Stimulated activated CD8-positive, alpha-beta memory T cell treated with anti-CD3 and anti-CD28 coated beads, Interleukin-15, amount 100 ng/mL, for 48 hours (primary cell): ENCODE results near the gene KLB.

Experiments
- DNase-seq, 2 donors: peaks; one replicate each; pipeline ENCODE4 v3.0.0-alpha.2; 2020; ENCODE audit warnings: low read depth in 2 of 2

KLB gene

GRCh38 chr4:39464886-39465501 lies 58.3 kb downstream of the KLB start:
- DNase-seq: no peak

GRCh38 chr4:39466747-39467146 lies 60.0 kb downstream of the KLB start:
- DNase-seq: no peak

GRCh38 chr4:39467464-39467863 lies 60.7 kb downstream of the KLB start:
- no peak for DNase-seq

GRCh38 chr4:39469429-39470077 lies 62.8 kb downstream of the KLB start:
- no peak for DNase-seq

GRCh38 chr4:39470402-39470801 lies 63.7 kb downstream of the KLB start:
- no peak for DNase-seq

GRCh38 chr4:39472396-39472795 lies 65.7 kb downstream of the KLB start:
- DNase-seq: no peak

- no peak for DNase-seq
Measured at GRCh38 chr4:39476187-39476895, 69.6 kb downstream of the KLB start.

GRCh38 chr4:39480251-39480650 lies 73.5 kb downstream of the KLB start:
- DNase-seq: no peak

- no peak for DNase-seq
Measured at GRCh38 chr4:39480902-39481695, 74.4 kb downstream of the KLB start.

GRCh38 chr4:39484582-39485272 lies 78.0 kb downstream of the KLB start:
- no peak for DNase-seq

- no peak for DNase-seq
Measured at GRCh38 chr4:39486221-39486804, 79.6 kb downstream of the KLB start.

- DNase-seq: no peak
Measured at GRCh38 chr4:39490322-39490721, 83.6 kb downstream of the KLB start.

GRCh38 chr4:39494354-39494753 lies 87.6 kb downstream of the KLB start:
- no peak for DNase-seq

- DNase-seq: no peak
Measured at GRCh38 chr4:39495446-39496213, 88.9 kb downstream of the KLB start.

GRCh38 chr4:39497909-39498726 lies 91.4 kb downstream of the KLB start:
- no peak for DNase-seq

GRCh38 chr4:39498727-39499020 lies 91.9 kb downstream of the KLB start:
- no peak for DNase-seq
